Esophagus muscularis mucosa (tissue), 4 donors: ENCODE measurements around the gene CKAP2.
"Not testable (repeated sequence)": the region's sequence is repeated elsewhere in the genome, so short reads cannot be mapped to it uniquely, and the experiment has no call there.

Source experiments
- CTCF ChIP-seq, 3 experiments: fragments of 200-600 bp in 2 of 3; fragments of 450-650 bp in 1 of 3; sonication (generic) in 2 of 3; IDR thresholded peaks; one replicate each; pipeline ENCODE4 v1.5.1; 2017 to 2019; ENCODE audit warnings: antibody characterized with exemption in 3 of 3, mild to moderate bottlenecking in 2 of 3, moderate library complexity in 1 of 3
- EP300 ChIP-seq: sonication (generic); formaldehyde crosslinking; IDR thresholded peaks from one replicate; pipeline ENCODE4 v1.6.1; 2017; ENCODE audit warnings: antibody characterized with exemption
- POLR2A ChIP-seq: fragments of 450-650 bp; IDR thresholded peaks from one replicate; pipeline ENCODE4 v1.6.1; 2017; ENCODE audit warnings: antibody characterized with exemption, moderate library complexity, mild to moderate bottlenecking, low read depth
- POLR2AphosphoS5 ChIP-seq, 2 donors: sonication (generic); formaldehyde crosslinking; IDR thresholded peaks; one replicate each; pipeline ENCODE4 v1.6.1; 2017; ENCODE audit warnings: antibody characterized with exemption in 2 of 2

GRCh38 chr13:52509532-52509931, 54.3 kb downstream of the CKAP2 start:
- TF ChIP-seq CTCF (IDR thresholded peaks at IDR 0.05); POLR2A; POLR2AphosphoS5 (IDR thresholded peaks at IDR 0.05); EP300: not testable (repeated sequence)
